Neutrophil (primary cell): ENCODE measurements around the gene ZBTB16.
A peak's percentile ranks its signal among the peaks of the same experiment; 100 is the strongest.

Experiments
- H3K27ac ChIP-seq: fragments of 200-600 bp; sonication (generic); 2 replicates; pipeline ENCODE4 v1.5.1; 2016; ENCODE audit warnings: mild to moderate bottlenecking, moderate library complexity
- H3K27me3 ChIP-seq: fragments of 200-600 bp; sonication (generic); 2 replicates; pipeline ENCODE4 v1.6.0; 2016; ENCODE audit warnings: mild to moderate bottlenecking
- H3K36me3 ChIP-seq: fragments of 200-600 bp; sonication (generic); 2 replicates; pipeline ENCODE4 v1.5.1; 2017
- H3K4me1 ChIP-seq, 2 experiments: fragments of 200-600 bp in 1 of 2; sonication (generic) in 1 of 2; 1 replicate in 1 of 2; 2 replicates in 1 of 2; pipeline versions ENCODE4 v1.5.1 to v1.6.1; 2013 to 2016; ENCODE audit warnings: low read depth in 1 of 2, low read length in 1 of 2, mild to moderate bottlenecking in 1 of 2, moderate library complexity in 1 of 2; ENCODE audit not compliant: control insufficient read depth in 1 of 2, insufficient read depth in 1 of 2
- H3K4me3 ChIP-seq, 2 experiments: fragments of 200-600 bp in 1 of 2; sonication (generic) in 1 of 2; 1 replicate in 1 of 2; 2 replicates in 1 of 2; pipeline ENCODE4 v1.5.1; 2013 to 2016; ENCODE audit warnings: low read depth in 1 of 2, low read length in 1 of 2, mild to moderate bottlenecking in 1 of 2, moderate library complexity in 1 of 2
- H3K9me3 ChIP-seq: fragments of 200-600 bp; sonication (generic); 2 replicates; pipeline ENCODE4 v1.5.1; 2016
- CTCF ChIP-seq: fragments of 200-600 bp; sonication (generic); IDR thresholded peaks from 2 replicates; pipeline ENCODE4 v1.5.1; 2016; ENCODE audit warnings: antibody characterized with exemption

Gene ZBTB16

DNA sequence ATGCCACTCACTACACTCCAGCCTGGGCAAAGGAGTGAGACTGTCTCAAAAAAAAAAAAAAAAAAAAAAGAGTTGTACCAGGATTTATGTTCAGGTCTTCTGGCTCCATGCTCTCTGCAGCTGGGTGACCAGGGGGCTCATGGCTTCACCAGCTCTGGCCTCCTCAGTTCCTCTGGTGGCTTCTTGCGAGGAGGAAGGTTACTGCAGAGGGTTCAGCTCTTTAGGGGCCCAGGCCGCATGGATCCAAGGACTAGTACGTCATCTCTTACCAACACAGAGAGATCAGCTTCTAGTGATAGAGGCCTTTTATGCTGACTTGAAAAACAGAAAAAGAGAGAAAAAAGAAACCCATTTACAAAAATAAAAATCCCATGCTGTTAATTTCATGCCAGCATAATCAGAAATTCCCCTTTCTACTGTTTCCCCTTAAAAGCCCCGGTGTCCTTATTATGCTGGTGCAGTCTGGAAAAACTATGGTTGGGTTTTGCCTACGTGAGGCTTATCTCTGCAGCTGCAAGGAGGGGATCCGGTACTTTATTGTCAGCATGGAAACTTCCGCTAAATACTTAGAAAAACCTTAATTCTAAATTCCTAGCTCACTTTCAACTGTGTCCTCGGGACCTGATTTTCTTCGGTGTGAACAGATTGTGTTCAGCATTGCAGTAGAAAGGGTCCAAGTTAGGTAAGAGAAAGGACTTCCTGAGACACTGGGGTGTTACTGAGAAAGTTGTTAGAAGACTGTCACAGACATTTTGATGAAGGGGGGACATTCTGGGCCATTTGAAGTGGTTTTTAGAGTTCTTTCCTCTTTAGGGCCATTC is 13.7 kb downstream of the ZBTB16 start:
- no peaks in the 10 kb centered on the region for H3K36me3 ChIP-seq
- H3K4me3 ChIP-seq: no peak overlapping the region
- peaks cover 37 to 39% of the 10 kb centered on the region in 2 experiments for H3K4me1 ChIP-seq
- H3K9me3 ChIP-seq: no peaks in the 10 kb centered on the region
- TF ChIP-seq CTCF: no peak
- H3K27ac ChIP-seq: no peak overlapping the region
- H3K27me3 ChIP-seq: no peaks in the 10 kb centered on the region

- Histone ChIP-seq H3K4me3 (no peak overlapping the region), H3K27me3 (no peaks in the 10 kb centered on the region), H3K9me3 (no peaks in the 10 kb centered on the region), H3K4me1 (peaks cover 40 to 43% of the 10 kb centered on the region in 2 experiments), H3K36me3 (no peaks in the 10 kb centered on the region), H3K27ac (no peak overlapping the region)
- TF ChIP-seq CTCF: no peak
Observed at GRCh38 chr11:114073828-114074381, 14.4 kb downstream of the ZBTB16 start.

DNA sequence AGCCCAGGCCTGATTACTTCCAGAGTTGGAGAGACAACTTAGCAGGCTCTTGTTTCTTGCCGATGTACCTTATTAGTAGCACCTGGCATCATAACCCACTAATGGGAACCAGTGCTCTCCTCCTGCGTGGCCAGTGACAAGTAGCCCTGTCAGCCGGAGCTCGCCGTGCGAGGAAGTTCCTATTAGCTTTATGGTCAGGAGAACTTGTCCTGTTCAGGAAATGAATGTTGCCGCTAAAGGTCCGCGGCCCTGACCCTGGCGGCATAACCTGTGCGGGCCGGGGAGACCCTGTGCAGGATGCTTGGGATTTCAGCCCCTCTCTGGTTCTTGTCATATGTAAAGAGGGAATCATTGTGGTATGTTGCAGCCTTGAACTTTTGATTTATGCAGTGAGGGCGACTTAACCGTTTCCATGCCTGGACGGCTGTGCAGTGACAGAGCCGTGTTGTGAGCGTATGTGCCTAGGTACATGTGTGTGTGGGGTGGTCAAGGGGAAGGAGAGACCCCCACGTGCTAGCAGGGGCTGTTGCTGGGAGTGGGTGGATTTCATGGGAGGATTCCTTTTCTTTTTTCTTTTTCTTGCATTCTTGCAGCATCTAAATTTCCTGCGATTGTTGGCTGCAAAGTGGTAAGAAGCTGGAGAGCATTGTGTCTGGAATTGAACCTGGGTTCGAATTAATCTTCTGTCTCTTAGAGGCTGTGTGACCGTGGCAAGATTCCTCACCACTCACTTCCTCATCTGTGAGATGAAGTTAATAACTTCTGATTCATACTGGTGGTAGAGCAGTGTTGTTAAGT is 15.2 kb downstream of the ZBTB16 start:
- Histone ChIP-seq H3K27me3 (no peaks in the 10 kb centered on the region), H3K36me3 (no peaks in the 10 kb centered on the region), H3K27ac (no peak overlapping the region), H3K9me3 (no peaks in the 10 kb centered on the region), H3K4me3 (peak overlapping the region; percentile 15 to 42), H3K4me1 (peaks cover 48 to 51% of the 10 kb centered on the region in 2 experiments)
- no peak for TF ChIP-seq CTCF

GRCh38 chr11:114075344-114075610 is 15.8 kb downstream of the ZBTB16 start:
- peaks cover 53 to 57% of the 10 kb centered on the region in 2 experiments for H3K4me1 ChIP-seq
- no peak overlapping the region for H3K27ac ChIP-seq
- no peak for TF ChIP-seq CTCF
- H3K9me3 ChIP-seq: no peaks in the 10 kb centered on the region
- no peaks in the 10 kb centered on the region for H3K36me3 ChIP-seq
- H3K27me3 ChIP-seq: no peaks in the 10 kb centered on the region
- no peak overlapping the region for H3K4me3 ChIP-seq

DNA sequence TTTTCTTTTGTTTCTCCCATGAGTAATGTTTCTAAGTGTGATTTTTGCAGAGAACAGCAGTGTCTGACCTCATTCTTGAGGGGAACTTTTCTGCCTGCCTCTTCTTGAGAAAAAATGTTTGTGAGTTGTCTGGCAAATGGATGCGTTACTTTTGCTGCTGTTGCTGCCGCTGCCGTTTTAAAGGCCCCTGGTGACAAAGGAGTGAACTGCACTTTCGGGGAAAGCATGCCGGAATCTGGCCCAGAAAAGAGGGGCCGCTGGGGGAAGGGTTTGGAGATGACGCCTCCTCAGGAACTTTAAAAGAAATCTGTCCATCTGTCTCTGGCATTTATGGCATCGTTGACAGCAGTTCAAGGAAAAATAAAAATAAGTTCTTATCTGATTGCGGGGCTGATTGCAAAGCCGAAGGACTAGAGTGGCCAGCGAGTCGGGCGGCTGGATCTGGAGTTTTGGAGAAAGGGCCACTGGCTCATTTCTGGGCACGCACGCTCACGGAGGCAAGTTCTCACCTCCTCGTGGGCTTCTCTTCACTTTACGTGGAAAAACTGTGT is 16.5 kb downstream of the ZBTB16 start:
- Histone ChIP-seq H3K36me3 (no peaks in the 10 kb centered on the region), H3K27me3 (no peaks in the 10 kb centered on the region), H3K27ac (no peak overlapping the region), H3K9me3 (no peaks in the 10 kb centered on the region), H3K4me1 (peaks cover 60 to 63% of the 10 kb centered on the region in 2 experiments), H3K4me3 (no peak overlapping the region)
- TF ChIP-seq CTCF: no peak
